Rectal smooth muscle tissue (tissue), 1 donor: ENCODE data around the gene P3H3.
A peak's percentile ranks its signal among the peaks of the same experiment; 100 is the strongest.
"Not testable (repeated sequence)": the region's sequence is repeated elsewhere in the genome, so short reads cannot be mapped to it uniquely, and the experiment has no call there.

Experiments used
- H3K27ac ChIP-seq: one replicate; pipeline ENCODE4 v1.7.0; 2013; ENCODE audit warnings: low read depth, low read length, inconsistent platforms
- H3K27me3 ChIP-seq: one replicate; pipeline ENCODE4 v1.7.0; 2013; ENCODE audit warnings: low read length; ENCODE audit not compliant: control insufficient read depth, insufficient read depth
- H3K36me3 ChIP-seq: one replicate; pipeline ENCODE4 v1.7.0; 2013; ENCODE audit warnings: low read length; ENCODE audit not compliant: control insufficient read depth, insufficient read depth
- H3K4me1 ChIP-seq: one replicate; pipeline ENCODE4 v1.7.0; 2013; ENCODE audit warnings: low read length; ENCODE audit not compliant: control insufficient read depth, insufficient read depth
- H3K4me3 ChIP-seq: one replicate; pipeline ENCODE4 v1.7.0; 2013; ENCODE audit warnings: low read length
- H3K9ac ChIP-seq: one replicate; pipeline ENCODE4 v1.7.0; 2013; ENCODE audit warnings: low read length

Gene P3H3

GRCh38 chr12:6869049-6870021, 41.1 kb downstream of the P3H3 start:
- peak overlapping the region; percentile 74 for H3K4me3 ChIP-seq
- H3K27me3 ChIP-seq, result no peaks in the 10 kb centered on the region
- no peak overlapping the region for H3K27ac ChIP-seq
- no peak overlapping the region for H3K9ac ChIP-seq
- H3K4me1 ChIP-seq, result peaks cover 23% of the 10 kb centered on the region
- peaks cover 24% of the 10 kb centered on the region for H3K36me3 ChIP-seq

GRCh38 chr12:6870304-6870703, 42.1 kb downstream of the P3H3 start:
- H3K27ac ChIP-seq, H3K9ac ChIP-seq: not testable (repeated sequence)

DNA sequence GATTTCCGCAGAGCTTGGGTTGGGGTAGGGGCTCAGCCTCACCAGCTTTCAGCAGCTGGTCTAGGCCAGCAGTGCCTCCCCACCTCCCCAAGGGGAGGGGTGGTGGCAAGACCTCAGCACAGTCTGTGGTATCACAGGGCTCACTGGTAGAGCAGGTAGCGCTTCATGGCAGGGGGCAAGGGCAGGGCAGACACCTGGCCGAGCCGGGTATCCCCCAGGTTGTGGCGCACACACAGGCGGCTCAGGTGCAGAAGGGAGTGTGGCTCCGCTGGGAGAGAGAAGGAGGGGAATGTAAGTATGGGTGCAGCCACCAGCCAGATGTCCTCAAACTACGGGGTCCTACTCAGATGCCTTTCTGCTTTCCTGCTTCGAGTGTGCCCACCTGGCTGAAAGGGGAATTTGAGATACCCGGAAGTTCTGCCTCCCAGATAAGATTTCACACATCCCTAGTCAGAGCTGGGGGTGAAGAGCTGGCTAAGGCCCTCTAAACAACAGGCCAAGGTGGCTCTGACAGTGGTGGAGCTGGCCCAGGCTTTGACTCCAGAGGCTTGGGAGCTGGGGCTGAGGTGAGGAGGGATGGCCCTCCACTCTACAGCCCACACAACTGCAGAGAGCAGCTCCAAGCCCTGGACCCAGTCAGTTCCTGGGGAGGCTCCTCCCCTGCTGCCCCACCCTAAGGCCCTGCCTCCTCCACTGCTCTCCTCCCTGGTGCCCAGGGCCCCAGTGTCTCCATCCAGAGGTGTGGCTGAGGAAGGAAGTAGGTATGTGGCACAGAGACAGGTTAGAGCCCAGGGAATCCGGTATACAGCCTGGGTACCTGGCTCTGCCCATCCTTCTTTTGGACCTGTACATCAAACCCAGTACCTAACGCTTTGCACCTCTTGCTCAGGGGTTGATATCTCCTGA, 43.1 kb downstream of the P3H3 start:
- Histone ChIP-seq H3K27ac (no peak overlapping the region), H3K36me3 (peaks cover 19% of the 10 kb centered on the region), H3K9ac (no peak overlapping the region), H3K4me3 (peak overlapping the region; percentile 95), H3K4me1 (peaks cover 23% of the 10 kb centered on the region), H3K27me3 (no peaks in the 10 kb centered on the region)

More at GRCh38 chr12:6870304-6870703, 42.1 kb downstream of the P3H3 start:
- Histone ChIP-seq H3K4me1 (peaks cover 23% of the 10 kb centered on the region), H3K36me3 (peaks cover 19% of the 10 kb centered on the region)
- not testable (repeated sequence) for H3K4me3 ChIP-seq, H3K27me3 ChIP-seq

DNA sequence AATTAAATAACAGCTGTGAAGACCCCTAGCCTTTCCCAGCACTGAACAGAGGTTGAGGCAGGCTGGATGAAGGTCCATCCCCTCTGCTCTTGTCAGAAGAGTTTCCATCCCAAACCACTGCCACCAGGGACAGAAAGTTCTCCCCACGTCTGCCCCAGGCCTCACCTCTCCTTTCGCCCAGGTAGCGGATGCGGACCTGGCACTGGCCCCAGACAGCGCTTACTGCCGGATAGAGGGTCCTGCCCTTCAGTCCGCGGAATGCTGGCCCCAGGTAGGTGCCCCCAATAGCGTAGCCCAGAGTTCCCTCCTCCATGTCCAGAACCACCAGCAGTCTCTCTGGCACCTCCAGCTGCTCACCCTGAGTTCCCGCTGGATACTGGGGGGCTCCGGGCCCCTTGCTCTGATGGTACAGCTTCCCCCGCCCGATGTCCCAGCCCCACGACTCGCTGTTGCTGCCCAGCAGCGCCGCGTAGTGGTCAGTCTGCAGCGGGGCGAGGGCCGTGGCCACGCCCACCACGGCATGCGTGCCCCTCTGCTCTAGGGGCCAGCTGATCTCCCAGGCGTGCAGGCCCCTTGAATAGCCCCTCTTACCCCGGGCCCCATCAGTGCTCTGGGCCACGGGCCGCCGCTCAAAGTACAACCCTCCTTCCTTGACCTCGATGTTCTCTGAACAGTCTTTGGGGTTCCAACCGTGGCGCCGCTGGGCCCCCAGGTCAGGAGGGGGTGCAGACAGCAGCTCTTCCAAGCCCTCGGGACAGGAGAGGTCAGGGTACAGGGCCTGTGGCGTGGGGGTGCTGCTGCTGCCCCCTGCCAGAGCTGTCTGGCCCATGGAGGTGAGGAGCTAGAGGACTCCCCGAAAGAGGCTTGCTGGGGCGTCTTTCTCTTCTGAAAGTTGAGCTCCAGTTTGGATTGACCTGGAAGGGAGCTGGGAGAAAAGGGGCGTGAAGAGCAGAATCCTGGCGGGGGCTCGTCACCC, 44.2 kb downstream of the P3H3 start:
- Histone ChIP-seq H3K9ac (peak overlapping the region; percentile 94), H3K4me3 (peak overlapping the region; percentile 95), H3K27ac (peak overlapping the region; percentile 88), H3K36me3 (peaks cover 19% of the 10 kb centered on the region), H3K27me3 (no peaks in the 10 kb centered on the region), H3K4me1 (peaks cover 20% of the 10 kb centered on the region)

- Histone ChIP-seq H3K9ac (peak within 1 kb of the TSS; percentile 94), H3K27ac (peak within 1 kb of the TSS; percentile 88), H3K4me1 (peaks cover 18% of the 10 kb centered on the region), H3K36me3 (peaks cover 19% of the 10 kb centered on the region), H3K4me3 (peak within 1 kb of the TSS; percentile 95), H3K27me3 (no peaks in the 10 kb centered on the region)
Observed at GRCh38 chr12:6873094-6874014, 45.1 kb downstream of the P3H3 start, which contains the start of gene SPSB2. TSS of gene SPSB2 (minus strand) at chr12:6873303. CDS start at chr12:6872901, 402 bp downstream.

GRCh38 chr12:6874015-6874368, 45.8 kb downstream of the P3H3 start:
- H3K4me1 ChIP-seq, result peaks cover 12% of the 10 kb centered on the region

GRCh38 chr12:6879824-6880223, 51.6 kb downstream of the P3H3 start:
- not testable (repeated sequence) for H3K4me1 ChIP-seq, H3K27me3 ChIP-seq, H3K27ac ChIP-seq, H3K9ac ChIP-seq, H3K4me3 ChIP-seq, H3K36me3 ChIP-seq

More at GRCh38 chr12:6874015-6874368, 45.8 kb downstream of the P3H3 start:
- Histone ChIP-seq H3K4me3 (peak overlapping the region; percentile 88), H3K27ac (peak overlapping the region; percentile 88), H3K36me3 (peaks cover 16% of the 10 kb centered on the region), H3K9ac (peak overlapping the region; percentile 68)
- H3K27me3 ChIP-seq, result not testable (repeated sequence)

DNA sequence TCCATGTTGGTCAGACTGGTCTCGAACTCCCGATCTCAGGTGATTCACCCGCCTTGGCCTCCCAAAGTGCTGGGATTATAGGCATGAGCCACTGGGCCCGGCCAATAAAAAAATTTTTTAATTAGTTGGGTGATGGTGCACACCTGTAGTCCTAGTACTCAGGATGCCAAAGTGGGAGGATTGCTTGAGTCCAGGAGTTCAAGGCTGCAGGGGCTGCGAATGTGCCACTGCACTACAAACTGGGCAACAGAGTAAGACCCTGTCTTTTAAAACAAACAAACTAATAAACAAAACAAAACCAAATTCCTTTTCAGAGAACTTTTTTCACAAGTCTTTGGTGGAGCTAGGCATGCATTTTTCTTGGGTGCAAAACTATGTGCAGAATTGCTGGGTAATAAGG, 55.0 kb downstream of the P3H3 start:
- H3K4me3 ChIP-seq, result no peak overlapping the region
- H3K4me1 ChIP-seq, result no peaks in the 10 kb centered on the region
- H3K27me3 ChIP-seq, result no peaks in the 10 kb centered on the region
- no peak overlapping the region for H3K27ac ChIP-seq
- H3K36me3 ChIP-seq, result peaks cover 3% of the 10 kb centered on the region
- H3K9ac ChIP-seq, result no peak overlapping the region

GRCh38 chr12:6883683-6884082, 55.5 kb downstream of the P3H3 start:
- Histone ChIP-seq H3K36me3 (peaks cover 3% of the 10 kb centered on the region), H3K27me3 (no peaks in the 10 kb centered on the region), H3K4me3 (no peak overlapping the region), H3K27ac (no peak overlapping the region), H3K9ac (no peak overlapping the region), H3K4me1 (no peaks in the 10 kb centered on the region)

DNA sequence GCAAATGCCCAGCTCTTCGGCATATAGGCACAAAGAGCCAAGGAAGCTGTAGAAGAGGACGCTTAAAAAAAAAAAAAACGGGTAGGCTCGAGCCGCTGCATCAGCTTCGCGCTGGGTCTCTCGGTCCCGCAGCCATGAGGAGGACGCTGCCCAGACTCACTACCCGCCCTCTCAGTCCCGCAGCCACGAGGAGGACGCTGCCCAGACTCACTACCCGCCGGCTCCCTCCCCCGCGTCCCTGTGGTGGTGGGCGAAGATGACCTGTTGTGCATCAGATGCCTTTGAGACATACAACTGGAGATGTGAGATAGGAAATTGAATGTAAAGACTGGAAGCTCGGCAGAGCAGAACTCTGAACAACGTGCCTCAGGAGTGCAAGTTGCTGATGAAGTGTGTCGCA, 56.3 kb downstream of the P3H3 start:
- H3K27ac ChIP-seq, result no peak overlapping the region
- no peak overlapping the region for H3K4me3 ChIP-seq
- H3K4me1 ChIP-seq, result no peaks in the 10 kb centered on the region
- no peak overlapping the region for H3K9ac ChIP-seq
- H3K36me3 ChIP-seq, result peaks cover 3% of the 10 kb centered on the region
- H3K27me3 ChIP-seq, result no peaks in the 10 kb centered on the region
